Type B pancreatic cell (in vitro differentiated cells): ENCODE results near the gene KCTD5. TPM values are rescaled to one million over a fixed set of nuclear protein-coding genes. Genes with fewer than 3 reads are reported as not detected.
"Not testable (repeated sequence)": the region's sequence is repeated elsewhere in the genome, so short reads cannot be mapped to it uniquely, and the experiment has no call there.

Source experiments
- DNase-seq: peaks from one replicate; pipeline ENCODE4 v3.0.0; 2021; ENCODE audit warnings: mixed read lengths; ENCODE audit not compliant: unreplicated experiment; ENCODE audit errors: extremely low spot score
- H3K27ac Mint-ChIP-seq: 2 replicates; pipeline ENCODE4 v1.8.0; 2021; ENCODE audit warnings: mild to moderate bottlenecking, mixed read lengths
- H3K27me3 Mint-ChIP-seq: 2 replicates; pipeline ENCODE4 v1.8.0; 2021; ENCODE audit warnings: mixed read lengths
- H3K36me3 Mint-ChIP-seq: 2 replicates; pipeline ENCODE4 v1.8.0; 2021; ENCODE audit warnings: mixed read lengths
- H3K4me1 Mint-ChIP-seq: one replicate; pipeline ENCODE4 v1.8.0; 2021; ENCODE audit warnings: mixed read lengths; ENCODE audit not compliant: unreplicated experiment
- H3K4me3 Mint-ChIP-seq: 2 replicates; pipeline ENCODE4 v1.8.0; 2021; ENCODE audit warnings: mild to moderate bottlenecking, mixed read lengths
- H3K9me3 Mint-ChIP-seq: 2 replicates; pipeline ENCODE4 v1.8.0; 2021; ENCODE audit warnings: mixed read lengths
- total RNA-seq: library from RNA; stranded (reverse); gene quantifications from 2 replicates; pipeline ENCODE4 v1.2.1, GENCODE V29; 2021; ENCODE audit warnings: low replicate concordance
- TF ChIP-seq, protein P1 (sequence below): fragments of 200-600 bp; sonication (generic); conservative IDR thresholded peaks from 2 replicates; pipeline ENCODE4 v1.5.0; 2021; ENCODE audit warnings: antibody characterized with exemption, mild to moderate bottlenecking

KCTD5 gene
- total RNA-seq, 1 donor from 2014 or later = 25.1 TPM

DNA sequence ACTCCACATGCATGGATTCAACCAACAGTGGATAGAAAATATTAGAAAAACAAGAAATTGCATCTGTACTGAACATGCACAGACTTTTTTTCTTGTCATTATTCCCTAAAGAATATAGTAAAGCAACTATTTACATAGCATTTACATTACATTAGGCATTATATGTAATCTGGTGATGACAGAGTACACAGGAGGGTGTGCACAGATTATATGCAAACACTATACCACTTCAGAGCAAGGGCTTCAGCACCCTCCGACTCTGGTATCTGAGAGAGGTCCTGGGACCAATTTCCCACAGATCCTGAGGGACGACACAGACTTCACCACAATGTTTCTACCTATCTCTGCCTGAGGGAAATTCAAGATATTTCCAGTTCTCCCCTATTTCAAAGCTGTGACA is 25.3 kb upstream of the KCTD5 start:
- no peak overlapping the region for H3K27ac Mint-ChIP-seq

DNA sequence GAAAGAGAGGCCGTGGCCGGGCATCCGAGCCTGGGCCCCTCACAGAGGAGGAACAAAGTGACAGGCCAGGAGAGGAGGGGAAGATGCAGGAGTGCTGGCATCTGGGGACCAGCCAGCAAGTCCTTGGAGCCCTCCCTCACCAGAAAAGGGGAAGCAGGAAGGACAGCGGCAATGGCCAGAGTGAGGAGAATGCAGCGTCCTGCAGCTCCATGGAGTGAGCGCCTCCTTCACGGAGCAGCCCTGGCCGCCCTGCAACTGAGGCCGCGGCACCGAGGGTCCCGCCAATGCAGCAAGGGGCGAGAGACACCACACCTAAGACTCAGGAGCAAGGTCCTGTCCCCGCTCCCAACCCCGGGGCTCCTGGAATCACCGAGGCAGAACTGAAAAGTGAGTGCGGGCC is 24.5 kb upstream of the KCTD5 start:
- H3K4me3 Mint-ChIP-seq, H3K4me1 Mint-ChIP-seq, H3K9me3 Mint-ChIP-seq, H3K27me3 Mint-ChIP-seq, H3K36me3 Mint-ChIP-seq, DNase-seq, H3K27ac Mint-ChIP-seq: not testable (repeated sequence)

More for the DNA sequence above, 25.3 kb upstream of the KCTD5 start:
- TF ChIP-seq, protein P1, sequence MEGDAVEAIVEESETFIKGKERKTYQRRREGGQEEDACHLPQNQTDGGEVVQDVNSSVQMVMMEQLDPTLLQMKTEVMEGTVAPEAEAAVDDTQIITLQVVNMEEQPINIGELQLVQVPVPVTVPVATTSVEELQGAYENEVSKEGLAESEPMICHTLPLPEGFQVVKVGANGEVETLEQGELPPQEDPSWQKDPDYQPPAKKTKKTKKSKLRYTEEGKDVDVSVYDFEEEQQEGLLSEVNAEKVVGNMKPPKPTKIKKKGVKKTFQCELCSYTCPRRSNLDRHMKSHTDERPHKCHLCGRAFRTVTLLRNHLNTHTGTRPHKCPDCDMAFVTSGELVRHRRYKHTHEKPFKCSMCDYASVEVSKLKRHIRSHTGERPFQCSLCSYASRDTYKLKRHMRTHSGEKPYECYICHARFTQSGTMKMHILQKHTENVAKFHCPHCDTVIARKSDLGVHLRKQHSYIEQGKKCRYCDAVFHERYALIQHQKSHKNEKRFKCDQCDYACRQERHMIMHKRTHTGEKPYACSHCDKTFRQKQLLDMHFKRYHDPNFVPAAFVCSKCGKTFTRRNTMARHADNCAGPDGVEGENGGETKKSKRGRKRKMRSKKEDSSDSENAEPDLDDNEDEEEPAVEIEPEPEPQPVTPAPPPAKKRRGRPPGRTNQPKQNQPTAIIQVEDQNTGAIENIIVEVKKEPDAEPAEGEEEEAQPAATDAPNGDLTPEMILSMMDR = no peak
- DNase-seq = no peak
- Mint-ChIP-seq H3K36me3 (no peaks in the 10 kb centered on the region), H3K4me3 (no peak overlapping the region), H3K9me3 (no peaks in the 10 kb centered on the region), H3K27me3 (peaks cover 4% of the 10 kb centered on the region), H3K4me1 (no peaks in the 10 kb centered on the region)

DNA sequence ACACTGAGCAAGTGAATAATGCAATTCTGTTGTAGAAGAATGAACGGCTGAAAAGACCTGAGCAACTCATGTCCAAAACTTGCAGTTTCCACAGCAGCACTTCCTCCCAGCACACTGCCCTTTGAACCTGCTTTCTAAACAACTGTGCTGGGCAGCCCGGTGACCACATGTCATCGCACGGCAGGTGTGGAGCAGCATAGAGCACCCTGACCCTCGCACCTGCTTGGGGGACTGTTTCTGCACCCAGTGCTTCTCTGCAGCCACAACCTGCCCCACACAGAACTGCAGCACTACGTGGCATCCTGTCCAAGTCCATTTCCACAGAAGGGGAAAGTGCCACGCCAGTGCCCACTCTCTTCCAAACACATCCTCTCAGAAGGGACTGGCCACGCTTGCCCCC is 22.8 kb upstream of the KCTD5 start:
- H3K4me3 Mint-ChIP-seq, DNase-seq, H3K27me3 Mint-ChIP-seq, H3K9me3 Mint-ChIP-seq, H3K36me3 Mint-ChIP-seq: not testable (repeated sequence)
- H3K4me1 Mint-ChIP-seq = peaks cover 15% of the 10 kb centered on the region
- H3K27ac Mint-ChIP-seq = peak overlapping the region; percentile 52

DNA sequence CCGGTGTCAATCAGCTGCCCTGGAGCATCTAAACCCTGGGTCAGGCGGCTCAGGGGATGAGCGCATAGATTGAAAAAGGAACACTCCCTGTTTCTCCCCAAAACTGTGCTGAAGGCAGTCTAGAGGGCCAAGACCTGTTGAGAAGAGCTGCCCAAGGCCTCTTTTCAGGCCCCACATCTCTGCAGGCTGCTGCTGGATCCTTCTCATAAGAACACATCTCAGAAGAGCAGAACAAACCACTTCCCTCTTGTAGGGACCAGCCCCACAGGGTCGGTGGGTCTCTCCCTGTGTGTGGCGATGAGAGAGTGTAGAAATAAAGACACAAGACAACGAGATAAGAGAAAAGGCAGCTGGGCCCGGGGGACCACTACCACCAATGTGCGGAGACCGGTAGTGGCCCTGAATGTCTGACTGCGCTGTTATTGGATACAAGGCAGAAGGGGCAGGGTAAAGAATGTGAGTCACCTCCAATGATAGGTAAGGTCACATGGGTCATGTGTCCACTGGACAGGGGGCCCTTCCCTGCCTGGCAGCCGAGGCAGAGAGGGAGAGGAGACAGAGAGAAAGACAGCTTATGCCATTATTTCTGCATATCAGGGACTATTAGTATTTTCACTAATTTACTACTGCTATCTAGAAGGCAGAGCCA is 22.2 kb upstream of the KCTD5 start:
- peak overlapping the region; percentile 52 for H3K27ac Mint-ChIP-seq

DNA sequence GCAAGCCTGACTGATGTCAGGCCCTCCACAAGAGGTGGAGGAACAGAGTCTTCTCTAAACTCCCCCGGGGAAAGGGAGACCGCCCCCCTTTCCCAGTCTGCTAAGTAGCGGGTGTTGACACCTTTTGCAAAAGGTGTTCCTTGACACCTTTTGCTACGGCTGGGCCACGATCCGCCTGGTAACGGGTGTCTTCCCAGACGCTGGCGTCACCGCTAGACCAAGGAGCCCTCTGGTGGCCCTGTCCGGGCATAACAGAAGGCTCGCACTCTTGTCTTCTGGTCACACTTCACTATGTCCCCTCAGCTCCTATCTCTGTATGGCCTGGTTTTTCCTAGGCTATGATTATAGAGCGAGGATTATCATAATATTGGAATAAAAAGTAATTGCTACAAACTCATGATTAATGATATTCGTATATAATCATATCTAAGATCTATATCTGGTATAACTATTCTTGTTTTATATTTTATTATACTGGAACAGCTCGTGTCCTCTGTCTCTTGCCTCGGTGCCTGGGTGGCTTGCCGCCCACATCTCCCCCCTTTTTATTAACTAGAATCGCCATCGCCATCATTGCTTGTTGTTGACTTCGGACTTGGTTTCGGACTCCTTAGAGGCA is 21.5 kb upstream of the KCTD5 start:
- DNase-seq, H3K9me3 Mint-ChIP-seq, H3K4me3 Mint-ChIP-seq, H3K27ac Mint-ChIP-seq, H3K27me3 Mint-ChIP-seq, H3K36me3 Mint-ChIP-seq: not testable (repeated sequence)
- peaks cover 21% of the 10 kb centered on the region for H3K4me1 Mint-ChIP-seq
- TF ChIP-seq, protein P1 = peak; percentile 66

More for the DNA sequence above, 22.2 kb upstream of the KCTD5 start:
- H3K36me3 Mint-ChIP-seq, H3K4me3 Mint-ChIP-seq, DNase-seq, H3K9me3 Mint-ChIP-seq, H3K27me3 Mint-ChIP-seq: not testable (repeated sequence)
- peaks cover 21% of the 10 kb centered on the region for H3K4me1 Mint-ChIP-seq

DNA sequence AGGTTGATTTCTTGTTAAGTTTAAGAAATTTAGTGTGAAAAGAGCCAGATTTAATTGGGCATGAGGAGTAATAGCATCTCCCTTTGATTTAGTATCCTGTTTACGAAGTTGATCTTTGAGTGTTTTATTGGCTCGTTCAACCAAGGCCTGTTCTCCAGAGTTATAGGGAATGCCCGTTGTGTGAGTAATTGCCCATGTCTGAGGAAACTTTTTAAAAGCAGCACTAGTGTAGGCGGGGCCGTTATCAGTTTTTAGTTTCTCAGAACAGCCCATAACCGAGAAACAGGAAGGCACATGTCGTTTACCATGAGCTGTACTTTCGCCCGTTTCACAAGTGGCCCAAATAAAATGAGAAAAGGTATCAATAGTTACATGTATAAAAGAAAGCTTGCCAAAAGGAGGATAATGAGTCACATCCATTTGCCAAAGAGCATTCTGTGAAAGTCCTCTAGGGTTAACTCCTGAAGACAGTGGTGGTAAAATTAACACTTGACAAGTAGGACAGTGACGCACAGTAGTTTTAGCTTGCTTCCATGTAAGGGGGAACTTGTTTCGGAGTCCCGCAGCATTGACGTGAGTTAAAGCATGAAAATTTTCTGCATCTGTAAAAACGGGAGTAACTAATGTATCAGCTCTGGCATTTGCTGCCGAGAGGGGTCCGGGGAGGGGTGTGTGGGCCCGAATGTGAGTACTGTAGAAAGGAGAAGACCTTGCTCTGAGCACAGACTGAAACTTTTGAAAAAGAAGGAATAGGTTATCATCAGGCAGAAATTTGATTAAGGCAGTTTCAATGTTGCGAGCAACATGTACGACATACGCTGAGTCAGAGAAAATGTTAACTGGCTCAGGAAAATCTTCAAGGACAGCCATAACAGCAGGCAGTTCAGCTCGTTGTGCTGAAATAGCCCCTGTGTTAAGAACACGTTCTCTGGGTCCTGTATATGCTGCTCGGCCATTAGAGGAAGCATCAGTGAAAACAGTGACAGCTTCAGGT is 18.5 kb upstream of the KCTD5 start:
- TF ChIP-seq, protein P1 = no peak
- Mint-ChIP-seq H3K27ac (peak overlapping the region; percentile 85), H3K9me3 (no peaks in the 10 kb centered on the region), H3K27me3 (no peaks in the 10 kb centered on the region), H3K4me1 (peaks cover 32% of the 10 kb centered on the region), H3K4me3 (peak overlapping the region; percentile 55), H3K36me3 (peaks cover 9% of the 10 kb centered on the region)
- DNase-seq = no peak
